Fibroblast of skin of right biceps (primary cell): ENCODE data around the gene COL20A1.

Experiments used
- DNase-seq: peaks from one replicate; pipeline ENCODE4 v3.0.0-alpha.2; 2013

Gene COL20A1

GRCh38 chr20:63351326-63351700 lies 58.3 kb downstream of the COL20A1 start:
- no peak for DNase-seq

GRCh38 chr20:63351811-63352591 lies 59.0 kb downstream of the COL20A1 start:
- DNase-seq = no peak

- DNase-seq = no peak
Measured at GRCh38 chr20:63352811-63353221, 59.8 kb downstream of the COL20A1 start.

- no peak for DNase-seq
Measured at GRCh38 chr20:63354636-63355350, 61.8 kb downstream of the COL20A1 start.

GRCh38 chr20:63355781-63356295 lies 62.9 kb downstream of the COL20A1 start:
- no peak for DNase-seq

GRCh38 chr20:63356511-63356910 lies 63.5 kb downstream of the COL20A1 start:
- DNase-seq = no peak

GRCh38 chr20:63356931-63357879 lies 64.2 kb downstream of the COL20A1 start:
- DNase-seq = no peak

- no peak for DNase-seq
Measured at GRCh38 chr20:63357921-63358905, 65.2 kb downstream of the COL20A1 start.

GRCh38 chr20:63359164-63359934 lies 66.4 kb downstream of the COL20A1 start:
- DNase-seq = no peak

- no peak for DNase-seq
Measured at GRCh38 chr20:63359937-63360849, 67.2 kb downstream of the COL20A1 start.

- no peak for DNase-seq
Measured at GRCh38 chr20:63360850-63361518, 68.0 kb downstream of the COL20A1 start, which contains the start of gene CHRNA4. CHRNA4 (minus strand) TSS chr20:63361349; CDS start chr20:63361165, 184 bp downstream.

- no peak for DNase-seq
Measured at GRCh38 chr20:63361519-63362435, 68.8 kb downstream of the COL20A1 start.

- DNase-seq = no peak
Measured at GRCh38 chr20:63362436-63363009, 69.5 kb downstream of the COL20A1 start.

- no peak for DNase-seq
Measured at GRCh38 chr20:63363013-63363957, 70.3 kb downstream of the COL20A1 start.

- no peak for DNase-seq
Measured at GRCh38 chr20:63363981-63364561, 71.1 kb downstream of the COL20A1 start.
